Measurements from ENCODE around the gene SLC17A2. TPM values are rescaled to one million over a fixed set of nuclear protein-coding genes. Genes with fewer than 3 reads are reported as not detected.

Gene SLC17A2
- total and polyA plus RNA-seq, 8 donors: 0.05 to 0.21 (median 0.20) TPM; not detected in 5

DNA sequence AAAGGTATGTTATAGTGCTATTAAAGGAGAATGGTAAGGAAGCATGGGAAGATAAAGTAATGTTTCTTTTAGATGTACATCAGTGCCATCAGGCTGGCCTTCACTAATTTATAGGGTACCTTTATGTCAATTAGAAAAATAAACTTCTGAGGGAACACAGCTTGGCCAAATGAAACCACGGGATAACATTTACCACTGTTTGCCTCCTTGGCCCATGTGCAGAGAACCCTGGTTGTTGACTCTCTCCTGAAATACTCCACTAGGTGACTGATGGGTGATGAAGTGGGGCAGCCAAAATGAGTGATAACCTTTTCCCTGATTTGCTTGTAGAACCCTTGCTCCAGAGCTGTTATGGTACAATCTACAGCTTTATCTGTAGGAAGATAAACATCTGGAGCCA, 41.6 kb upstream of the SLC17A2 start:
- intact Hi-C loops (cut with DNase I): no loop called here
- ATAC-seq: no peak

GRCh38 chr6:25971187-25971821, 40.8 kb upstream of the SLC17A2 start:
- no peak overlapping the region for H3K4me3 ChIP-seq
- intact Hi-C loops (cut with DNase I): no loop called here
- H3K9me3 ChIP-seq: no peaks in the 10 kb centered on the region
- H3K36me3 ChIP-seq: peaks cover 0 to 20% (median 14%) of the 10 kb centered on the region in 3 donors
- FAIRE-seq (no peak), ATAC-seq (peak in 3 of 4 donors; percentile 35 to 93 (median 81)), DNase-seq (no peak)
- H3K27ac ChIP-seq: peak overlapping the region in 1 of 4 donors; percentile 26
- H3K27me3 ChIP-seq: no peaks in the 10 kb centered on the region
- no peak for TF ChIP-seq CTCF (IDR thresholded peaks at IDR 0.05)
- WGBS, 2 donors: 96 to 100% methylated on average over 1 of the region's 1 CpG
- H3K4me1 ChIP-seq: peaks cover 0 to 18% (median 0%) of the 10 kb centered on the region in 3 donors

More for the DNA sequence above, 41.6 kb upstream of the SLC17A2 start:
- Histone ChIP-seq H3K27ac (no peak overlapping the region), H3K9me3 (no peaks in the 10 kb centered on the region), H3K4me3 (no peak overlapping the region), H3K4me1 (peaks cover 0 to 14% (median 0%) of the 10 kb centered on the region in 3 donors), H3K36me3 (peaks cover 0 to 20% (median 14%) of the 10 kb centered on the region in 3 donors), H3K27me3 (no peaks in the 10 kb centered on the region)
- 86 to 94% methylated on average over 1 of the region's 1 CpG for WGBS, 2 donors
- no peak for FAIRE-seq
- no peak for DNase-seq
- TF ChIP-seq CTCF (IDR thresholded peaks at IDR 0.05): no peak

GRCh38 chr6:25968769-25969168, 38.3 kb upstream of the SLC17A2 start:
- no peak for TF ChIP-seq CTCF (IDR thresholded peaks at IDR 0.05)
- no peaks in the 10 kb centered on the region for H3K27me3 ChIP-seq
- intact Hi-C loops (cut with DNase I): no loop called here
- FAIRE-seq (no peak), ATAC-seq (no peak), DNase-seq (no peak)
- H3K4me3 ChIP-seq: no peak overlapping the region
- no peak overlapping the region for H3K27ac ChIP-seq
- H3K9me3 ChIP-seq: no peaks in the 10 kb centered on the region
- H3K36me3 ChIP-seq: peaks cover 0 to 7% (median 5%) of the 10 kb centered on the region in 3 donors
- H3K4me1 ChIP-seq: peaks cover 0 to 23% (median 0%) of the 10 kb centered on the region in 3 donors

DNA sequence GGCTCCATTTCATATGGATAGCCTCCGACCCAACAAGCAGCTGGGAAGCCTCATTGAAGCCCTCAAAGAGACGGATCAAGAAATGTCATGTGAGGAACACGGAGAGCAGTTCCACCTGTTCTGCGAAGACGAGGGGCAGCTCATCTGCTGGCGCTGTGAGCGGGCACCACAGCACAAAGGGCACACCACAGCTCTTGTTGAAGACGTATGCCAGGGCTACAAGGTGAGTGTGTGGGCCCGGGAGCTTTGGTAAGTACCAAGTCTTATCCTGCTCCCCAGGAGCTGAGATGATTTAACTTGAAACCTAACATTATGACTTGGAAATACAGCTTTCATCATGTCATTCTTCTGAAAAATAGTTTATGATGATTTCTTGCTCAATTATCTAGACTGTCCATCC, 36.2 kb upstream of the SLC17A2 start:
- no peaks in the 10 kb centered on the region for H3K27me3 ChIP-seq
- TF ChIP-seq CTCF (IDR thresholded peaks at IDR 0.05): no peak
- WGBS, 2 donors: 91 to 92% methylated on average over 9 of the region's 9 CpGs
- intact Hi-C loops (cut with DNase I): no loop called here
- DNase-seq: no peak
- no peak for FAIRE-seq
- H3K4me1 ChIP-seq: peaks cover 0 to 24% (median 0%) of the 10 kb centered on the region in 3 donors
- H3K36me3 ChIP-seq: no peaks in the 10 kb centered on the region
- no peak overlapping the region for H3K27ac ChIP-seq
- no peak for ATAC-seq
- no peaks in the 10 kb centered on the region for H3K9me3 ChIP-seq
- H3K4me3 ChIP-seq: no peak overlapping the region

DNA sequence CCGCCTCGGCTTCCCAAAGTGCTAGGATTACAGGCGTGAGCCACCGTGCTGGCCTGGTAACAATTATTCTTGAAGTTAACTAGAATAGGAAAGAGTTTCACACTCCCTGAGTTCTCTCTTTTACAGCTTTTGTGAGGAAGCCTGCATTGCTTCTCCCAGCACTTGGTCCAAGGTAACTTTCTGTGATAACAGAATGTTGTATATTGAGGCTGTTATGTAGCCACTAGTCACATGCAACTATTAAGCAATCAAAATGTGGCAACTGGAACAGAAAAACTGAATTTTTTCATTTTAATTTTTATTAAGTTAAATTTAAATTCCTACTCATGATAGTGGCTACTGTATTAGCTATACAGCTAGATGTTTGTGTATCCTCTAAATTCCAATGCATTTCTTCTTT, 34.6 kb upstream of the SLC17A2 start:
- Histone ChIP-seq H3K4me3 (no peak overlapping the region), H3K27me3 (no peaks in the 10 kb centered on the region), H3K27ac (no peak overlapping the region), H3K36me3 (no peaks in the 10 kb centered on the region), H3K4me1 (peaks cover 0 to 20% (median 0%) of the 10 kb centered on the region in 3 donors), H3K9me3 (no peaks in the 10 kb centered on the region)
- no peak for TF ChIP-seq CTCF (IDR thresholded peaks at IDR 0.05)
- no peak for ATAC-seq
- intact Hi-C loops (cut with DNase I): no loop called here
- WGBS, 2 donors: 88 to 96% methylated on average over 4 of the region's 4 CpGs
- no peak for FAIRE-seq
- DNase-seq: no peak

Data from pancreas (tissue), 10 donors.